ENCODE measurements around the gene GNB4. TPM values are rescaled to one million over a fixed set of nuclear protein-coding genes. Genes with fewer than 3 reads are reported as not detected.

Gene GNB4
- total and polyA plus RNA-seq, 10 donors = 5.5 to 47.5 (median 41.5) TPM

DNA sequence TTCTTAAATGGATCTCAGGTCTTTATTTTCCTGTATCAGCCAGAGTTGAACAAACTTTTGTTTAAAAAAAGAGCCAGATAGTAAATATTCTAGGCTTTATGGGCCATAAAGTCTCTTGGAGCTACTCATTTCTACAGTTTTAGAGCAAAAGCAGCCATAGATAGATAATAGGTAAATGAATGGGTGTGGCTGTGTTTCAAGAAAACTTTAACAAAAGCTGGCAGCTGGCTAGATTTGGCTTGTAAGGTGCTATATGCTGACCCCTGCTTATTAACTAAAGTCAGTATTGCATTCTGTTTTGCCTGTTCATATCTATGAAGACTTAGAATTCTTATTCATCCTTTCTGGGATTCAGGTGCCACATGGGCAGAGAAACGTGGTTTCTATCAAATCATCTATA, 74.8 kb downstream of the GNB4 start:
- no peaks in the 10 kb centered on the region for H3K27me3 ChIP-seq (replicated peaks in 1 of 7)
- no peak overlapping the region for H3K27ac ChIP-seq
- WGBS, 5 donors = 92 to 100% (median 95%) methylated on average over 1 of the region's 1 CpG
- no peak for DNase-seq
- H3K4me1 ChIP-seq = no peaks in the 10 kb centered on the region
- no peaks in the 10 kb centered on the region for H3K9me3 ChIP-seq
- H3K4me3 ChIP-seq = no peak overlapping the region
- intact Hi-C loops (cut with DNase I; ENCODE audit: low total_unique reads) = no loop called here
- TF ChIP-seq, protein P1, sequence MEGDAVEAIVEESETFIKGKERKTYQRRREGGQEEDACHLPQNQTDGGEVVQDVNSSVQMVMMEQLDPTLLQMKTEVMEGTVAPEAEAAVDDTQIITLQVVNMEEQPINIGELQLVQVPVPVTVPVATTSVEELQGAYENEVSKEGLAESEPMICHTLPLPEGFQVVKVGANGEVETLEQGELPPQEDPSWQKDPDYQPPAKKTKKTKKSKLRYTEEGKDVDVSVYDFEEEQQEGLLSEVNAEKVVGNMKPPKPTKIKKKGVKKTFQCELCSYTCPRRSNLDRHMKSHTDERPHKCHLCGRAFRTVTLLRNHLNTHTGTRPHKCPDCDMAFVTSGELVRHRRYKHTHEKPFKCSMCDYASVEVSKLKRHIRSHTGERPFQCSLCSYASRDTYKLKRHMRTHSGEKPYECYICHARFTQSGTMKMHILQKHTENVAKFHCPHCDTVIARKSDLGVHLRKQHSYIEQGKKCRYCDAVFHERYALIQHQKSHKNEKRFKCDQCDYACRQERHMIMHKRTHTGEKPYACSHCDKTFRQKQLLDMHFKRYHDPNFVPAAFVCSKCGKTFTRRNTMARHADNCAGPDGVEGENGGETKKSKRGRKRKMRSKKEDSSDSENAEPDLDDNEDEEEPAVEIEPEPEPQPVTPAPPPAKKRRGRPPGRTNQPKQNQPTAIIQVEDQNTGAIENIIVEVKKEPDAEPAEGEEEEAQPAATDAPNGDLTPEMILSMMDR (IDR thresholded peaks at IDR 0.05 in 8 of 11, conservative IDR thresholded peaks at IDR 0.05 in 3 of 11) = no peak
- TF ChIP-seq POLR2AphosphoS5 (IDR thresholded peaks at IDR 0.05) (no peak), POLR2A (IDR thresholded peaks at IDR 0.05) (no peak)
- peaks cover 3 to 96% (median 51%) of the 10 kb centered on the region in 6 donors for H3K36me3 ChIP-seq

DNA sequence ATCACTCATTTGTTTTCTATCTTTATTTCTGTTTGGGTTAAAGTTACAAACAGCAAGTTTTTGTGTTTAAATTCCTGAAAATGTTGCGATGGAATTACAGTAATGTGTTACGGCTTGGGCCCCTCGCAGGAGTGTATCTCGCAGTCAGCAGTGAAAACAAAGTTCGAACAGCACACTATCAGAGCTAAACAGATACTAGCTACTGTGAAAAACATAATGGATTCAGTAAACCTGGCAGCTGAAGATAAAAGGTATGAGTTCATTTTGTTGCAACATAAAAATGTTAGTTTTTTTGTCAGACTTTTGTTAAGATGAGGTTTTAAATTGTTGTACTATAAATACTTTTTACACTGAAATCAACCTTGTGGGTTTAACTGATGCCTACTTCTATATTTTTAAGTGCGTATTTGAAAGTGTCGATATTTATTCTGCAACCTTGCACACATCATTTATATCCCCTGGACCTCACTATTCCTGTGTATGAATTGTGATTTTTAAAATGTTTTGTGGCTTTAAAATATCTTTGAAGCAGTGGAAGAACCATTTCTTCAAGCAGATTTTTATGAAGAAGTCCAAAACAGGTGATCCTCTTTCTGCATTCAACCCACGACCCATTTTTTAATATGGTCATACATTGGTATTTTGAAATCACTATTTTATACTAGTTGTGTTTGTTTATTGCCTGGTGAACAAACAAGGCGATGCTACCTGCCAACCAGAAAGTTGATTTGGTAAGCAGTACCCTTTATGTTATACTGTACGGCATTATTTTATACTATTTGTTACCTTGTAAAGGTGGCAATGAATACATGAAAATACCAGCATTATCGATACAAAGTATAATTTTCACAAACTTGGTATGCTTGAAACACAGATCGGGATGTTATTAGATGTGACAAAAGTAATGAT, 75.9 kb downstream of the GNB4 start:
- no peaks in the 10 kb centered on the region for H3K9me3 ChIP-seq
- H3K27ac ChIP-seq = no peak overlapping the region
- H3K4me3 ChIP-seq = no peak overlapping the region
- 90 to 95% (median 93%) methylated on average over 12 of the region's 12 CpGs for WGBS, 5 donors
- DNase-seq = no peak
- peaks cover 3 to 96% (median 52%) of the 10 kb centered on the region in 6 donors for H3K36me3 ChIP-seq
- no peaks in the 10 kb centered on the region for H3K27me3 ChIP-seq (replicated peaks in 1 of 7)
- no peaks in the 10 kb centered on the region for H3K4me1 ChIP-seq
- intact Hi-C loops (cut with DNase I; ENCODE audit: low total_unique reads) = no loop called here
- TF ChIP-seq POLR2A (IDR thresholded peaks at IDR 0.05) (no peak), POLR2AphosphoS5 (IDR thresholded peaks at IDR 0.05) (no peak)
- TF ChIP-seq, protein P1 (IDR thresholded peaks at IDR 0.05 in 8 of 11, conservative IDR thresholded peaks at IDR 0.05 in 3 of 11) = no peak

DNA sequence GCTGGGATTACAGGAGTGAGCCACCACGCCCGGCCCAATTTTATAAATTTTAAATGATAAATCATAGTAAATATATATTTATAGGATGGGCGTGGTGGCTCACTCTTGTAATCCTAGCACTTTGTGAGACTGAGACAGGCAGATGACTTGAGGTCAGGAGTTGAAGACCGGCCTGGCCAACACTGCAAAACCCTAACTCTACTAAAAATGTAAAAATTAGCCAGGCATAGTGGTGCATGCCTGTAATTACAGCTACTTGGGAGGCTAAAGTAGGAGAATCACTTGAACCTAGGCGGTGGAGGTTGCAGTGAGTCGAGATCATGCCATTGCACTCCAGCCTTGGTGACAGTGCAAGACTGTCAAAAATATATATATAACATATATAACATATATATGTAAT, 77.3 kb downstream of the GNB4 start:
- no peak for DNase-seq
- no peak overlapping the region for H3K27ac ChIP-seq
- intact Hi-C loops (cut with DNase I; ENCODE audit: low total_unique reads) = no loop called here
- WGBS, 5 donors = 95 to 100% (median 95%) methylated on average over 6 of the region's 6 CpGs
- no peaks in the 10 kb centered on the region for H3K9me3 ChIP-seq
- no peak overlapping the region for H3K4me3 ChIP-seq
- peaks cover 3 to 96% (median 52%) of the 10 kb centered on the region in 6 donors for H3K36me3 ChIP-seq
- H3K4me1 ChIP-seq = no peaks in the 10 kb centered on the region
- no peak for TF ChIP-seq POLR2AphosphoS5 (IDR thresholded peaks at IDR 0.05)
- no peak for TF ChIP-seq POLR2A (IDR thresholded peaks at IDR 0.05)
- TF ChIP-seq, protein P1 (IDR thresholded peaks at IDR 0.05 in 8 of 11, conservative IDR thresholded peaks at IDR 0.05 in 3 of 11) = no peak
- H3K27me3 ChIP-seq (replicated peaks in 1 of 7) = no peaks in the 10 kb centered on the region

DNA sequence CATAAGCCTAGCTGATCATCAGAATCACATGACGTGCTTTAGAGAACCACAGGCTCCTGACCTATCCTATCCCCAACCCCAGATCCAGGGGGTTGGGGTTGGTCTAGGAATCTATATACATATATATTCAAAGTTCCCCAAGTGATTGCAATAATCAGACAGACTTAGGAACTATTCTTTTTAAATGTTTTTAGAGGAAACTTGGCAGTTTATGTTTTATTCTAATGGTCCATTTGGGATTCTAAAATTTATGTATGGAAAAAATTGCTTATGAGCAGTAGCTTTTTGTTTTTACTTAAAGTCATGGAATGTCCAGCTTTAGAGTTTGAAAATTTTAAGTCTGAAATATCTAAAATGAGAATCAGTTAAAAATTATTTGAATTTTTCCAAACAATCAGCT, 81.6 kb downstream of the GNB4 start:
- WGBS, 5 donors = 91 to 100% (median 94%) methylated on average over 1 of the region's 1 CpG
- no peak for DNase-seq
- TF ChIP-seq, protein P1 (IDR thresholded peaks at IDR 0.05 in 8 of 11, conservative IDR thresholded peaks at IDR 0.05 in 3 of 11) = no peak
- TF ChIP-seq POLR2AphosphoS5 (IDR thresholded peaks at IDR 0.05) (no peak), POLR2A (IDR thresholded peaks at IDR 0.05) (no peak)
- peaks cover 0 to 96% (median 61%) of the 10 kb centered on the region in 6 donors for H3K36me3 ChIP-seq
- no peak overlapping the region for H3K4me3 ChIP-seq
- intact Hi-C loops (cut with DNase I; ENCODE audit: low total_unique reads) = no loop called here
- H3K9me3 ChIP-seq = no peaks in the 10 kb centered on the region
- no peaks in the 10 kb centered on the region for H3K4me1 ChIP-seq
- no peak overlapping the region for H3K27ac ChIP-seq
- H3K27me3 ChIP-seq (replicated peaks in 1 of 7) = no peaks in the 10 kb centered on the region
